ENCODE data around the gene DLG2. TPM values are rescaled to one million over a fixed set of nuclear protein-coding genes. Genes with fewer than 3 reads are reported as not detected.

DLG2 gene
- total and polyA plus RNA-seq, 2 donors (not counting 3 experiments of a cell fraction or from before 2014, with no cell fraction given) = 0.15 to 1.1 TPM

- BruUV-seq (replicated peaks) = no TSS peak
These were observed 2189.2 kb downstream of the DLG2 start for GRCh38 chr11:83437939-83438338.

More at GRCh38 chr11:83437939-83438338, 2189.2 kb downstream of the DLG2 start:
- TF ChIP-seq EZH2 (IDR thresholded peaks at IDR 0.05; ENCODE audit: borderline replicate concordance, low read depth, low read length, severe bottlenecking) (no peak), POLR2AphosphoS5 (IDR thresholded peaks at IDR 0.05; ENCODE audit: insufficient read depth, low read depth, low read length) (no peak), JUN (IDR thresholded peaks at IDR 0.05; ENCODE audit: borderline replicate concordance, insufficient read depth, insufficient read length, low read depth) (no peak), MYC (IDR thresholded peaks at IDR 0.05; ENCODE audit: low read depth, low read length) (no peak), CTCF (IDR thresholded peaks at IDR 0.05; ENCODE audit: extremely low read depth in 1 of 2, insufficient read depth in 1 of 2, low read depth in 1 of 2, low read length in 2 of 2) (no peak), FOS (IDR thresholded peaks at IDR 0.05; ENCODE audit: borderline replicate concordance, insufficient read depth, low read length) (no peak), GATA2 (IDR thresholded peaks at IDR 0.05; ENCODE audit: insufficient read depth, insufficient read length, low read depth, low read length) (no peak), MAX (IDR thresholded peaks at IDR 0.05; ENCODE audit: insufficient read depth, insufficient read length) (no peak), POLR2A (IDR thresholded peaks at IDR 0.05; ENCODE audit: low read depth, low read length) (no peak)
- Histone ChIP-seq H4K20me1 (replicated peaks; ENCODE audit: control insufficient read depth, extremely low read depth, insufficient read depth, low read length) (no peaks in the 10 kb centered on the region), H3K9me1 (replicated peaks; ENCODE audit: control insufficient read depth, extremely low read depth, insufficient read depth, low read length) (no peaks in the 10 kb centered on the region), H3K27ac (ENCODE audit: insufficient read depth, low read depth, low read length) (no peak overlapping the region), H3K27me3 (ENCODE audit: control insufficient read depth in 2 of 2, insufficient read depth in 2 of 2, low read length in 2 of 2) (no peaks in the 10 kb centered on the region), H2AFZ (ENCODE audit: low read depth, low read length) (no peak overlapping the region), H3K4me3 (replicated peaks in 1 of 3; ENCODE audit: insufficient read depth in 1 of 3, low read depth in 1 of 3, low read length in 3 of 3) (no peak overlapping the region), H3K9ac (replicated peaks; ENCODE audit: extremely low read depth, insufficient read depth, low read length) (no peak overlapping the region), H3K4me2 (ENCODE audit: insufficient read depth, low read length) (no peak overlapping the region), H3K9me3 (replicated peaks; ENCODE audit: control insufficient read depth, insufficient read depth, low read length) (no peaks in the 10 kb centered on the region), H3K79me2 (ENCODE audit: control insufficient read depth, insufficient read depth, low read length) (no peaks in the 10 kb centered on the region), H3K36me3 (ENCODE audit: control insufficient read depth in 2 of 2, extremely low read depth in 1 of 2, insufficient read depth in 2 of 2, low read length in 2 of 2) (no peaks in the 10 kb centered on the region), H3K4me1 (ENCODE audit: control insufficient read depth, extremely low read depth, insufficient read depth, low read length) (no peaks in the 10 kb centered on the region)
- ChIA-PET CTCF (no interaction called here), POLR2A (no interaction called here)
- FAIRE-seq (no peak), DNase-seq (ENCODE audit: low read depth, low spot score) (no peak)
- dilution Hi-C loops (cut with MboI; ENCODE audit: extremely low pct_ligation_motif_present, low sequenced_read_pairs) (no loop called here), intact Hi-C loops (cut with micrococcal nuclease) (no loop called here)
